Common myeloid progenitor, CD34-positive (primary cell): ENCODE results near the gene HNRNPA2B1.

Experiments
- CTCF ChIA-PET: fragments of 350-600 bp; sonication (Branson Sonifier 250); formaldehyde crosslinking; loops from one replicate; lab custom pipeline; 2021; ENCODE audit warnings: antibody characterized with exemption; lab: Charles Lee
- POLR2A ChIA-PET: fragments of 350-600 bp; sonication (Branson Sonifier 250); formaldehyde crosslinking; loops from one replicate; lab custom pipeline; 2021; ENCODE audit warnings: antibody characterized with exemption; lab: Charles Lee
- DNase-seq, 3 donors: peaks; one replicate each; pipeline versions ENCODE4 v3.0.0 to v3.0.0-alpha.2; 2013
- H3K27ac ChIP-seq, 2 experiments: 1 replicate in 1 of 2; 2 replicates in 1 of 2; pipeline ENCODE4 v1.7.0; 2013; ENCODE audit warnings: inconsistent platforms in 2 of 2, low read length in 2 of 2, mild to moderate bottlenecking in 2 of 2, low read depth in 1 of 2, moderate library complexity in 1 of 2; ENCODE audit not compliant: severe bottlenecking in 2 of 2, insufficient read depth in 1 of 2, poor library complexity in 1 of 2
- H3K27me3 ChIP-seq, 5 experiments: replicated peaks in 2 of 5; 1 replicate in 3 of 5; 2 replicates in 2 of 5; pipeline versions ENCODE4 v1.6.1 to v1.7.0; 2013; ENCODE audit warnings: low read length in 4 of 5, mild to moderate bottlenecking in 2 of 5, moderate library complexity in 2 of 5, inconsistent platforms in 1 of 5; ENCODE audit not compliant: insufficient read depth in 5 of 5, control insufficient read depth in 4 of 5
- H3K36me3 ChIP-seq, 4 experiments: 1 replicate in 2 of 4; 2 replicates in 2 of 4; pipeline versions ENCODE4 v1.6.1 to v1.7.0; 2013; ENCODE audit warnings: low read length in 3 of 4, control low read depth in 1 of 4, mild to moderate bottlenecking in 1 of 4; ENCODE audit not compliant: control insufficient read depth in 4 of 4, insufficient read depth in 4 of 4
- H3K4me1 ChIP-seq, 4 experiments: 1 replicate in 3 of 4; 2 replicates in 1 of 4; pipeline versions ENCODE4 v1.6.1 to v1.7.1; 2013; ENCODE audit warnings: low read length in 3 of 4, mild to moderate bottlenecking in 3 of 4, control low read depth in 1 of 4, inconsistent platforms in 1 of 4, moderate library complexity in 1 of 4; ENCODE audit not compliant: control insufficient read depth in 4 of 4, insufficient read depth in 4 of 4; ENCODE audit errors: control extremely low read depth in 1 of 4
- H3K4me3 ChIP-seq, 7 experiments: 1 replicate in 4 of 7; 2 replicates in 3 of 7; pipeline versions ENCODE4 v1.5.1 to v1.7.0; 2013; ENCODE audit warnings: mild to moderate bottlenecking in 7 of 7, low read length in 6 of 7, moderate library complexity in 6 of 7, inconsistent platforms in 2 of 7, low read depth in 2 of 7, control low read depth in 1 of 7; ENCODE audit not compliant: insufficient read depth in 4 of 7, control insufficient read depth in 1 of 7; ENCODE audit errors: extremely low read depth in 1 of 7
- H3K9me3 ChIP-seq, 5 experiments: 1 replicate in 4 of 5; 2 replicates in 1 of 5; pipeline versions ENCODE4 v1.6.1 to v1.7.1; 2013; ENCODE audit warnings: low read length in 4 of 5, mild to moderate bottlenecking in 2 of 5, inconsistent platforms in 1 of 5, low read depth in 1 of 5, moderate library complexity in 1 of 5; ENCODE audit not compliant: control insufficient read depth in 4 of 5, insufficient read depth in 2 of 5; ENCODE audit errors: control extremely low read depth in 1 of 5
- WGBS: methylation state at CpG from one replicate; pipeline ENCODE4 v1.1.5; 2013; ENCODE audit not compliant: insufficient coverage; 5-methylcytosine and 5-hydroxymethylcytosine counted together

Gene HNRNPA2B1

GRCh38 chr7:26159243-26159642, 41.3 kb downstream of the HNRNPA2B1 start:
- H3K9me3 ChIP-seq: no peaks in the 10 kb centered on the region
- H3K27ac ChIP-seq: no peak overlapping the region
- WGBS: 100% methylated on average over 2 of the region's 2 CpGs
- no peaks in the 10 kb centered on the region for H3K27me3 ChIP-seq
- no peak for DNase-seq
- H3K4me1 ChIP-seq: peaks cover 4 to 50% (median 27%) of the 10 kb centered on the region in 4 experiments
- no peak overlapping the region for H3K4me3 ChIP-seq
- CTCF ChIA-PET: interaction anchor here (1.0 to 1.3 kb wide), 2 partner anchors 20 to 30 kb away, joined by 3 read pairs; no protein-coding TSS in a partner anchor
- peaks cover 0 to 2% (median 0%) of the 10 kb centered on the region in 4 experiments for H3K36me3 ChIP-seq
- POLR2A ChIA-PET: interaction anchor here (0.8 kb wide), 1 partner anchor 29 kb away, joined by 3 read pairs; no protein-coding TSS in a partner anchor

GRCh38 chr7:26157520-26158105, 42.9 kb downstream of the HNRNPA2B1 start:
- ChIA-PET POLR2A (interaction anchor here (1.4 to 5.1 kb wide), 2 partner anchors 9 to 31 kb away, joined by 8 to 36 read pairs; no protein-coding TSS in a partner anchor), CTCF (interaction anchor here (0.9 to 5.0 kb wide), 6 partner anchors 9 to 40 kb away, joined by 3 to 24 read pairs (median 6); no protein-coding TSS in a partner anchor)

GRCh38 chr7:26156451-26157420, 43.8 kb downstream of the HNRNPA2B1 start:
- DNase-seq: peak; percentile 91 to 96 (median 96)
- peaks cover 0 to 2% (median 0%) of the 10 kb centered on the region in 4 experiments for H3K36me3 ChIP-seq
- peak overlapping the region in 5 of 7 experiments; percentile 16 to 63 (median 37) for H3K4me3 ChIP-seq
- H3K4me1 ChIP-seq: peaks cover 4 to 64% (median 46%) of the 10 kb centered on the region in 4 experiments
- ChIA-PET POLR2A (interaction anchor here (0.6 to 5.1 kb wide), 4 partner anchors 10 to 43 kb away, joined by 3 to 36 read pairs (median 6); no protein-coding TSS in a partner anchor), CTCF (interaction anchor here (0.6 to 5.0 kb wide), 7 partner anchors 9 to 1263 kb away, joined by 3 to 24 read pairs (median 6); no protein-coding TSS in a partner anchor)
- peak overlapping the region; percentile 96 to 98 for H3K27ac ChIP-seq
- 82% methylated on average over 11 of the region's 20 CpGs for WGBS
- no peaks in the 10 kb centered on the region for H3K27me3 ChIP-seq
- H3K9me3 ChIP-seq: no peaks in the 10 kb centered on the region

More at GRCh38 chr7:26157520-26158105, 42.9 kb downstream of the HNRNPA2B1 start:
- 100% methylated on average over 2 of the region's 4 CpGs for WGBS
- Histone ChIP-seq H3K27ac (peak overlapping the region; percentile 96 to 98), H3K4me1 (peaks cover 4 to 64% (median 42%) of the 10 kb centered on the region in 4 experiments), H3K36me3 (peaks cover 0 to 2% (median 0%) of the 10 kb centered on the region in 4 experiments), H3K4me3 (no peak overlapping the region), H3K9me3 (no peaks in the 10 kb centered on the region), H3K27me3 (no peaks in the 10 kb centered on the region)
- no peak for DNase-seq

DNA sequence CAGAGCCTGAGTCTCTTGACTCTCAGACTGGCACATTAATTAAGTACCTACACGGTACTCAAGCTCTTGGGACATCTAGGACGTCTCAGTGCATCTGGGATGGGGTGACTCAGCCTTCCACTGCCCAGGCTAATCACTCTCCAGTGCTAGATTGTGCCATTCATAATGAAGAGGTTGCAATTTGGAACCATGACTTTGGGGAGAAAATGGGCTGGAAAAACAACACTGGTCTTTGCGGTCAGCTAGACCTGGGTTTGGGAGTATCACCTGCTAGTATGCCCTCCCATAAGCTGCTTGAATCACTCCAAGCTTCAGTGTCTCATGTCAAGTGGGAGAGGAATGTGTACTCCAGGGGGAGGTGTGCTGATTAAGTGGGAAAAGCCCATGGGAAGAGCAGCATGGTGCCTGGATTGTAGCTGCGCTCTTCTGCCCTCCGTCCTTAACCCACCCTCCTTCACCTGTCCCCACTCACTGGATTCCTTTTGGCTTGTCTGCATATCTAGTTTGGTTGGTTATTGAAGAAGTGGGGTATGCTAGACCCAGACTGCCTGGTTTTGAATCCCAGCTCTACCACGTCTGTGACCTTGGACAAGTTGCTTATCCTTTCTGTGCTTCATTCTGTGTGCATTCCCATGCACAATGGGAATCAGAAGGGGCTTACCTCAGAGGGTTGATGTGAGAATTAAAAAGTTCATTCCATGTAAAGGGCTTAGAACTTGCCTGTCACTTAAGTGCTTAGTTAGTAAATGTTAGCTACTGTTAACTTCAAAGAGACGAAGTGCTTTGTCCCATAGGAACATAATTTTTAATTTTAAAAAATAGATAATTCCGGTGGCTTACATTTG, 44.8 kb downstream of the HNRNPA2B1 start:
- Histone ChIP-seq H3K9me3 (no peaks in the 10 kb centered on the region), H3K27ac (peak overlapping the region; percentile 96 to 98), H3K36me3 (peaks cover 0 to 2% (median 0%) of the 10 kb centered on the region in 4 experiments), H3K27me3 (no peaks in the 10 kb centered on the region), H3K4me1 (peaks cover 4 to 72% (median 52%) of the 10 kb centered on the region in 4 experiments), H3K4me3 (peak overlapping the region in 5 of 7 experiments; percentile 24 to 63 (median 39))
- CTCF ChIA-PET: interaction anchor here (0.7 to 5.0 kb wide), 9 partner anchors 27 to 511 kb away, joined by 3 to 24 read pairs (median 4); no protein-coding TSS in a partner anchor
- 68% methylated on average over 3 of the region's 8 CpGs for WGBS
- POLR2A ChIA-PET: interaction anchor here (0.6 to 5.1 kb wide), 3 partner anchors 32 to 64 kb away, joined by 3 to 36 read pairs (median 4); no protein-coding TSS in a partner anchor
- peak in 1 of 3 donors; percentile 47 for DNase-seq

DNA sequence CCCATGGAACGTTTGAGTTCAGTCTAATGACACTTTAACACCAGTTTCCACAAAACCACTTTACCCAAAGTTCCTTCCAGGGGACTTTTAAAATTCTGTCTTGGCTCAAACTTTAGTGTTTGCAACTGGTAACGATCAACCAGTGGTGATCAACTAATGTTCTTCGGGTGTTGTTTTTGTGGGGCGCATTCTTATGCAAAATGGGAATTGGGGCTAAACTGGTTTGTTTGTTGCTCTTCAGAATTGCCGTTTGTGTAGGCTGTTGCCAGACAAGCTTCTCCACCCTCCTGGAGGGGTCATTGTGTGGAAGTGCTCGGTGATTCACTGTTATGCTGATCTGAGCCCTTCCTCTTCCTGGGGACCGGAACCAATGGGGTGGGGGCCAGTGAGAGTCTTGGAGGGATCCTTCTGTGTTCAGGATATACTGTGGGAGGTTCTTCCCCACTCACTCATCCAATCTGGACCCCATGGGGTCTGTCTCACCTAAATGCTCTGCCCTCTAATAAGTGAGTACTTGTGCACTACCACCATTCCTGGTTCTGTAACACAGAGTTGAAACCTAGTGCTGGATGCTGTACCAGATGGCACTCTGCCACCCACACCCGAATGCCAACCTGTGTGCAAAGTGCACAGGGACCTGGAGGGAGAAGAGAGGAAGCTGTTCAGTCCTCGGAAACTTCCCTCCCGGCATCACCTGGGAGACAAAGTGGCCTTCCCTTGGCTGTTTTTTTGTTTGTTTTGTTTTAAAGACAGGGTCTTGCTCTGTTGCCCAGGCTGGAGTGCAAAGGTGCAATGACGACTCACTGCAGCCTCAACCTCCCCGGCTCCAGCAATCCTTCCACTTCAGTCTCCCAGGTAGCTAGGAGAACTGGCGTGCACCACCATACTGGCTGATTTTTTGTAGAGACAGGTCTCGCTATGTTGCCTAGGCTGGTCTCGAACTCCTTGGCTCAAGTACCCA, 46.4 kb downstream of the HNRNPA2B1 start:
- POLR2A ChIA-PET: interaction anchor here (0.6 to 5.1 kb wide), 3 partner anchors 34 to 268 kb away, joined by 3 to 36 read pairs (median 3); no protein-coding TSS in a partner anchor
- H3K36me3 ChIP-seq: no peaks in the 10 kb centered on the region
- H3K4me1 ChIP-seq: peaks cover 4 to 66% (median 51%) of the 10 kb centered on the region in 4 experiments
- peak overlapping the region in 4 of 7 experiments; percentile 71 to 92 (median 85) for H3K4me3 ChIP-seq
- H3K27me3 ChIP-seq: no peaks in the 10 kb centered on the region
- no peaks in the 10 kb centered on the region for H3K9me3 ChIP-seq
- peak overlapping the region in 1 of 2 experiments; percentile 98 for H3K27ac ChIP-seq
- CTCF ChIA-PET: interaction anchor here (0.9 to 5.0 kb wide), 7 partner anchors 25 to 513 kb away, joined by 3 to 24 read pairs (median 9); no protein-coding TSS in a partner anchor
- WGBS: 66% methylated on average over 10 of the region's 15 CpGs
- peak; percentile 20 to 64 (median 59) for DNase-seq
